Measurements from ENCODE around the gene CDH2.

DNA sequence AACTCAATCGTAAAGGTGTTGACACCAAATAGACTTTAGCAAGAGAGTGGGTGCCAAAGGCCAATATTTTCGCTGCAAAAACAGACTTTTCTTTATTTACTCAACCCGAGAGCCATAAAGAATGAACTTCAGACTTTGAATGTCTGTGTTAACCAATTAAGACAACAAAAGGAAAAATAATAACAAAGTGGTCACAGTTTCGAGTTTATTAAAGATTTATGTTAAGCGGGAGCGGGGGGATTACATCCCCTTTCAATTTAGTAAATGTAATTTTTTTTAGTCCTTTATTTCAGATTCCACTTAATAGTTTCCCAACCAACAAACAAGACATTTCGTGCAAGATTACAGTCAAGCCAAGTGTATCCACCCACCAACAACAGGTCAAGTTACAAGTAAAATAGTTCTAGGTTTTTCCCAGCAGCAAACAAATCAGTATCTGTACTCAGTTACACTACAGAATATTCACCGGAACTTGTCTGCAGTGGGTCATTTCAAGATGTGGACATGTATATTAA lies 9.0 kb downstream of the CDH2 start:
- no peak for TF ChIP-seq POLR2A (IDR thresholded peaks at IDR 0.05)
- TF ChIP-seq, protein P1, sequence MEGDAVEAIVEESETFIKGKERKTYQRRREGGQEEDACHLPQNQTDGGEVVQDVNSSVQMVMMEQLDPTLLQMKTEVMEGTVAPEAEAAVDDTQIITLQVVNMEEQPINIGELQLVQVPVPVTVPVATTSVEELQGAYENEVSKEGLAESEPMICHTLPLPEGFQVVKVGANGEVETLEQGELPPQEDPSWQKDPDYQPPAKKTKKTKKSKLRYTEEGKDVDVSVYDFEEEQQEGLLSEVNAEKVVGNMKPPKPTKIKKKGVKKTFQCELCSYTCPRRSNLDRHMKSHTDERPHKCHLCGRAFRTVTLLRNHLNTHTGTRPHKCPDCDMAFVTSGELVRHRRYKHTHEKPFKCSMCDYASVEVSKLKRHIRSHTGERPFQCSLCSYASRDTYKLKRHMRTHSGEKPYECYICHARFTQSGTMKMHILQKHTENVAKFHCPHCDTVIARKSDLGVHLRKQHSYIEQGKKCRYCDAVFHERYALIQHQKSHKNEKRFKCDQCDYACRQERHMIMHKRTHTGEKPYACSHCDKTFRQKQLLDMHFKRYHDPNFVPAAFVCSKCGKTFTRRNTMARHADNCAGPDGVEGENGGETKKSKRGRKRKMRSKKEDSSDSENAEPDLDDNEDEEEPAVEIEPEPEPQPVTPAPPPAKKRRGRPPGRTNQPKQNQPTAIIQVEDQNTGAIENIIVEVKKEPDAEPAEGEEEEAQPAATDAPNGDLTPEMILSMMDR (IDR thresholded peaks at IDR 0.05), result no peak

Measured in lower leg skin (tissue), 3 donors.